Effector memory CD4-positive, alpha-beta T cell (primary cell): ENCODE results near the gene SAMD5.

Experiments used
- DNase-seq, 3 donors: peaks; one replicate each; pipeline ENCODE4 v3.0.0-alpha.2; 2020
- H3K27ac ChIP-seq: 2 replicates; pipeline ENCODE4 v1.7.0; 2013; ENCODE audit warnings: mild to moderate bottlenecking, low read length, moderate library complexity; ENCODE audit not compliant: insufficient read depth, poor library complexity, severe bottlenecking
- H3K27me3 ChIP-seq: replicated peaks from 2 replicates; pipeline ENCODE4 v1.7.0; 2013; ENCODE audit warnings: mild to moderate bottlenecking, low read length; ENCODE audit not compliant: insufficient read depth, control insufficient read depth, poor library complexity, severe bottlenecking
- H3K36me3 ChIP-seq: 2 replicates; pipeline ENCODE4 v1.7.0; 2013; ENCODE audit warnings: mild to moderate bottlenecking, low read length, moderate library complexity; ENCODE audit not compliant: control insufficient read depth, insufficient read depth
- H3K4me1 ChIP-seq: 2 replicates; pipeline ENCODE4 v1.7.0; 2013; ENCODE audit warnings: low read length, mild to moderate bottlenecking; ENCODE audit not compliant: control insufficient read depth, insufficient read depth, poor library complexity, severe bottlenecking
- H3K4me3 ChIP-seq: 2 replicates; pipeline ENCODE4 v1.7.0; 2013; ENCODE audit warnings: low read length, low read depth, mild to moderate bottlenecking; ENCODE audit not compliant: insufficient read depth, poor library complexity, severe bottlenecking
- H3K9me3 ChIP-seq: 2 replicates; pipeline ENCODE4 v1.7.0; 2013; ENCODE audit warnings: mild to moderate bottlenecking, low read length, moderate library complexity; ENCODE audit not compliant: control insufficient read depth

The SAMD5 gene

GRCh38 chr6:147611992-147612391, 103.5 kb downstream of the SAMD5 start:
- H3K27ac ChIP-seq: no peak overlapping the region
- H3K4me3 ChIP-seq: no peak overlapping the region
- no peak for DNase-seq
- no peaks in the 10 kb centered on the region for H3K9me3 ChIP-seq
- no peaks in the 10 kb centered on the region for H3K36me3 ChIP-seq
- no peaks in the 10 kb centered on the region for H3K27me3 ChIP-seq
- H3K4me1 ChIP-seq: no peaks in the 10 kb centered on the region

DNA sequence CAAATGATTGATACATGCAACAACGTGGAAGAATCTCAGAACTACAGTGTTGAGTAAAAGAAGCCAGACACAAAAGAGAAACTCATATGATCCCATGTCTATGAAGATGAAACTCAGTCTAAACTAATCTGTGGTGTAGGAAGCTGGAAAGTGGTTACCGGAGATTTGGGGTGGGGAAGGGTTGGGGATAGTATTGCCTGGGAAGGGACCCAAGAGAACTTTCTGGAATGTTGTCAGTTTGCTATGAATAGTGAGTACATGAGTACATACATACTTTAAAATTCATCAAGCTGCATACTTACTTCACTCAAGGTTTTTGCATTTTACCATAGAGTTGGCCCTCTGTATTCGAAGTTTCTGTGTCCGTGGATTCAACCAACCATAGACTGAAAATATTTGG, 106.0 kb downstream of the SAMD5 start:
- H3K27ac ChIP-seq: no peak overlapping the region
- DNase-seq: no peak
- no peaks in the 10 kb centered on the region for H3K4me1 ChIP-seq
- H3K9me3 ChIP-seq: no peaks in the 10 kb centered on the region
- no peaks in the 10 kb centered on the region for H3K27me3 ChIP-seq
- no peaks in the 10 kb centered on the region for H3K36me3 ChIP-seq
- H3K4me3 ChIP-seq: no peak overlapping the region

- Histone ChIP-seq H3K4me3 (no peak overlapping the region), H3K36me3 (no peaks in the 10 kb centered on the region), H3K27ac (no peak overlapping the region), H3K4me1 (no peaks in the 10 kb centered on the region), H3K27me3 (no peaks in the 10 kb centered on the region), H3K9me3 (no peaks in the 10 kb centered on the region)
- DNase-seq: no peak
Measured at GRCh38 chr6:147615659-147616456, 107.4 kb downstream of the SAMD5 start.

DNA sequence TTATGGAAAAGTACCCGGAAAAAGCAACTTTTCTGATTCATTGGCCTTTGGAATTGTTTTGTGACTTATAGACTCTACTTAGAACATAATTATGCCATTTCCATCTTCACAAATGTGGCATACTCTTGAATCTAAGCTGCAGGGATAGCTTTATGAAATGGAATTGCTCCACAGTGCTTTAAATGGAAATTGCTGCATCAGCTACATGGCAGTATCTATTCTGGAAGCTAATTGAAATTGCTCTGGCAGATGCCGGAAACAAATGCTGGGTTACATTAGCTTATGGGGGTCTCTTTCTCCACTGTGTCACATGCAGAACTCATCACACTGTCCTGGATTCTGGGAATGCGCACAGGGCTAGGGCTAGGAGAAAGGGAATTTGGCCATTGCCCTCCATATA, 108.9 kb downstream of the SAMD5 start:
- H3K27me3 ChIP-seq: no peaks in the 10 kb centered on the region
- DNase-seq: no peak
- H3K36me3 ChIP-seq: no peaks in the 10 kb centered on the region
- no peak overlapping the region for H3K4me3 ChIP-seq
- no peaks in the 10 kb centered on the region for H3K4me1 ChIP-seq
- H3K27ac ChIP-seq: no peak overlapping the region
- no peaks in the 10 kb centered on the region for H3K9me3 ChIP-seq

DNA sequence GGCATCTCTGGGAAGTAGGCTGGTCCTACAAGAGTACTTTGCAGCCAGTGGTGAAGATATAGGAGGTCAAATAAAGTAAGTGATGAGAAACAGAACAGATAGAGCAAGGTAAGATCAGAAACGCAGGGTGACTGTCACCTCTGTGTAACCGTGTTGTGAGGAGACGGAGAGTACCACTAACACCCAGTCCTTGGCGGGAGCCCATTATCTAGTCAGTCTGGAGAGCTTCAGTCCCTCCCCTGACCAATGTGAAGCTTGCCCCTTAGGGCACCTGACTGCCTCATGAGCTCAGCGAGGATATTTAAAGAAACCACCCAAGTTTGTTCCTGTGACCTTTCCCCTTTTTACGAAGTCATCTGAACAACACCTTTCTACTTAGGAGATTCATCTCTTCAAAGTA, 110.0 kb downstream of the SAMD5 start:
- Histone ChIP-seq H3K27me3 (no peaks in the 10 kb centered on the region), H3K36me3 (no peaks in the 10 kb centered on the region), H3K4me3 (no peak overlapping the region), H3K4me1 (no peaks in the 10 kb centered on the region), H3K9me3 (no peaks in the 10 kb centered on the region), H3K27ac (no peak overlapping the region)
- DNase-seq: no peak

DNA sequence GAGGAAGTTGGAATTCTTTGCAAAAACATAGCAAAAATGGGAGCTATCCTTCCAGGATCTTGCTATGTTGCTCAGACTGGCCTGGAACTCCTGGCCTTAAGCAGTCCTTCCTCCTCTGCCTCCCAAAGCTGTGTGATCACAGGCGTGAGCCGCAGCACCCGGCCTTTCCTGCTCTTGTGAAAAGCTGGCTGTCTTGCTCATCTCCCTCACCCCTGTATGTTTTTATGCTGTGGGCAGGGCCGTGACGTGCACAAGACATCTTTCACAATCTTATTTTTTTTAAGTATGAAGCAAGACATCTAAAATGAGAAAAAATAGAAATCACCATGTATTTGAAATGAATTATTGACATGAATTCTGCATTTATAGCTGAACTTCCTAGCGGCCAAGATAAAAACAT, 110.4 kb downstream of the SAMD5 start:
- H3K4me1 ChIP-seq: no peaks in the 10 kb centered on the region
- no peak overlapping the region for H3K4me3 ChIP-seq
- H3K27me3 ChIP-seq: no peaks in the 10 kb centered on the region
- H3K36me3 ChIP-seq: no peaks in the 10 kb centered on the region
- H3K27ac ChIP-seq: no peak overlapping the region
- DNase-seq: no peak
- H3K9me3 ChIP-seq: no peaks in the 10 kb centered on the region
